Hair follicular keratinocyte (primary cell): ENCODE data around the gene LBR. TPM values are rescaled to one million over a fixed set of nuclear protein-coding genes. Genes with fewer than 3 reads are reported as not detected.

Experiments
- total RNA-seq: library from RNA; depleted of rRNA; stranded (reverse); fragments of >200 nt; gene quantifications from 2 replicates; pipeline ENCODE4 v1.2.3, GENCODE V29; 2015

LBR gene
- 18.4 and 37.5 TPM in 2 replicates for total RNA-seq

GRCh38 chr1:225427235-225428067, at the start of gene LBR:
TSS of gene LBR (minus strand) at chr1:225428038. CDS start at chr1:225424075, 3,963 bp downstream.

Other genes starting within 250 kb of the LBR start
- 34.5 and 48.3 TPM in 2 replicates for gene ENAH, start 225.1 kb upstream of the LBR start, total RNA-seq